ENCODE measurements around the gene DKK1. TPM values are rescaled to one million over a fixed set of nuclear protein-coding genes. Genes with fewer than 3 reads are reported as not detected.

Gene DKK1
- total RNA-seq, 1 experiment from 2014 or later: 75.2 TPM

GRCh38 chr10:52337225-52337624 lies 23.1 kb downstream of the DKK1 start:
- no peak for DNase-seq
- Histone ChIP-seq H3K79me2 (ENCODE audit: low read depth) (no peaks in the 10 kb centered on the region), H4K20me1 (ENCODE audit: insufficient read depth) (no peaks in the 10 kb centered on the region), H2AFZ (no peak overlapping the region), H3K4me2 (no peak overlapping the region), H3K27me3 (ENCODE audit: insufficient read depth, low read depth) (no peaks in the 10 kb centered on the region), H3K27ac (no peak overlapping the region), H3K4me1 (replicated peaks; ENCODE audit: insufficient read depth) (peaks cover 16% of the 10 kb centered on the region), H3F3A (ENCODE audit: insufficient read depth, low read depth) (no peaks in the 10 kb centered on the region), H3K9me3 (ENCODE audit: insufficient read depth, low read depth) (peaks cover 5% of the 10 kb centered on the region), H3K36me3 (ENCODE audit: low read depth) (no peaks in the 10 kb centered on the region), H3K4me3 (no peak overlapping the region), H3K9me2 (ENCODE audit: insufficient read depth) (no peaks in the 10 kb centered on the region)
- intact Hi-C loops (cut with micrococcal nuclease; ENCODE audit: unreplicated experiment): no loop called here
- no TSS peak for BruUV-seq (replicated peaks)
- no peak for TF ChIP-seq CTCF (conservative IDR thresholded peaks at IDR 0.05)
- TF ChIP-seq EZH2 (IDR thresholded peaks at IDR 0.05; ENCODE audit: low read depth): no peak
- ChIA-PET POLR2A (ENCODE audit: unreplicated experiment) (no interaction called here), CTCF (no interaction called here)

GRCh38 chr10:52343439-52343838 lies 29.4 kb downstream of the DKK1 start:
- intact Hi-C loops (cut with micrococcal nuclease; ENCODE audit: unreplicated experiment): no loop called here
- ChIA-PET CTCF (no interaction called here), POLR2A (ENCODE audit: unreplicated experiment) (no interaction called here)
- no peaks in the 10 kb centered on the region for H3K27me3 ChIP-seq (ENCODE audit: insufficient read depth, low read depth)
- no peaks in the 10 kb centered on the region for H3K9me2 ChIP-seq (ENCODE audit: insufficient read depth)
- H3K36me3 ChIP-seq (ENCODE audit: low read depth): no peaks in the 10 kb centered on the region
- BruUV-seq (replicated peaks): no TSS peak
- H3F3A ChIP-seq (ENCODE audit: insufficient read depth, low read depth): no peaks in the 10 kb centered on the region
- H3K4me3 ChIP-seq: no peak overlapping the region
- 0 out of 2 replicates have a peak, but pooled peaks cover 5% of the 10 kb centered on the region for H3K9me3 ChIP-seq (ENCODE audit: insufficient read depth, low read depth)
- H2AFZ ChIP-seq: no peak overlapping the region; the same call in 1 of the 2 replicates
- H3K4me1 ChIP-seq (replicated peaks; ENCODE audit: insufficient read depth): no peaks in the 10 kb centered on the region
- H4K20me1 ChIP-seq (ENCODE audit: insufficient read depth): no peaks in the 10 kb centered on the region
- DNase-seq: no peak
- H3K4me2 ChIP-seq: no peak overlapping the region
- H3K27ac ChIP-seq: no peak overlapping the region
- H3K79me2 ChIP-seq (ENCODE audit: low read depth): no peaks in the 10 kb centered on the region
- TF ChIP-seq EZH2 (IDR thresholded peaks at IDR 0.05; ENCODE audit: low read depth) (no peak), CTCF (conservative IDR thresholded peaks at IDR 0.05) (no peak)

DNA sequence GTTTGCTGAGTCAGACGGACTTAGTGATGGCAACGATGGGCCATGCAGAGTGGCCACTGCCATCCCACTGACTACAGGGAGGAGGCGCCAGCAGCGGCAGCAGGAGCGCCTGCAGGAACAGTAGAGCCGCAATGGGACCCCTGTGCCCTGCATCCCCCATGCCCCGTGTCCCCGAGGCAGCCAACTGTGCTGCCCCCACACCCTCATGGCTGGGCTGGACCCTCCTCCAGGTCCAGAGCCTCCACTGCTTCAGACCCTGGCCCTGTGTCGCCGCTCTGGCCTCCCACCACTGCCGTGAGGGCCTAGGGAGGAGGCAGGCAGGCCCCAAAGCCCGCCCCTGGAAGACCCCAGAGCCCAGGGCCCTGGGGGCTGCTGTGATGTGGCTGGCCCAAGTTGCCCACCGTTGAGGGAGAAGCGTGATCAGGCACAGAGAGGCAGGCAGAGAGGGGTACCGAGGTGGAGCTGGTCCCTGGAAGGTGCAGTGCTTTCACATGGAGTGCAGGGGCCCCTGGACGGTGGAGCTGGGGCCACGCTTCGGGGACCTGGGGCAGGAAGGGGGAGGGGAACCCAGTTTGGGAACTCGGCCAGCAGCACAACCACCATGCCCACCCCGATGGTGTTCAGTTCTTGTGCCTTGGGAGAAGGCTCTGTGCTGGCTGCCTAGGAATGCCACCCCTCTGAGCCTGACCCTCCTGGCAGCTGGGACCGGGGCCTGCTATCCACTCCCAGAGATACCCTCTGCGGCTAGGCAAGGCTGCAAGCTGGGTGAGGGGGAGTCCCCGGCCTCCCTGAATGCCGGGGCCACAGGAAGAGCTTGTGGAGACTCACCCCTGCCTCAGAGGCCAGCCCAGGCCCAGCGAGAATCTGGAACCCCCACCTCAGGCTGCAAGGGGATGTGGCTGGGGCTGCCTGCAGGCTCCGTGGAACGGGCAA lies 32.6 kb downstream of the DKK1 start:
- Histone ChIP-seq H3F3A (ENCODE audit: insufficient read depth, low read depth) (no peaks in the 10 kb centered on the region), H4K20me1 (ENCODE audit: insufficient read depth) (no peaks in the 10 kb centered on the region), H3K9me3 (ENCODE audit: insufficient read depth, low read depth) (0 out of 2 replicates have a peak, but pooled peaks cover 10% of the 10 kb centered on the region), H3K27ac (no peak overlapping the region), H3K4me2 (no peak overlapping the region), H3K4me3 (no peak overlapping the region), H3K9me2 (ENCODE audit: insufficient read depth) (no peaks in the 10 kb centered on the region), H3K79me2 (ENCODE audit: low read depth) (no peaks in the 10 kb centered on the region), H3K27me3 (ENCODE audit: insufficient read depth, low read depth) (no peaks in the 10 kb centered on the region), H3K4me1 (replicated peaks; ENCODE audit: insufficient read depth) (no peaks in the 10 kb centered on the region), H3K36me3 (ENCODE audit: low read depth) (no peaks in the 10 kb centered on the region), H2AFZ (no peak overlapping the region)
- no peak for TF ChIP-seq EZH2 (IDR thresholded peaks at IDR 0.05; ENCODE audit: low read depth)
- TF ChIP-seq CTCF (conservative IDR thresholded peaks at IDR 0.05): no peak
- POLR2A ChIA-PET (ENCODE audit: unreplicated experiment): no interaction called here
- CTCF ChIA-PET: no interaction called here
- no peak for DNase-seq
- no TSS peak for BruUV-seq (replicated peaks)
- intact Hi-C loops (cut with micrococcal nuclease; ENCODE audit: unreplicated experiment): no loop called here

All from PC-9 (cell line).